Activated CD4-positive, alpha-beta T cell treated with anti-CD3 and anti-CD28 coated beads for 48 hours (primary cell): ENCODE results near the gene ANGEL1.

Experiments used
- DNase-seq: peaks from one replicate; pipeline ENCODE4 v3.0.0-alpha.2; 2020

ANGEL1 gene

GRCh38 chr14:76763096-76764041, 49.3 kb downstream of the ANGEL1 start:
- DNase-seq: no peak

GRCh38 chr14:76762411-76763095, 50.1 kb downstream of the ANGEL1 start:
- no peak for DNase-seq

- DNase-seq: no peak
These were observed 50.7 kb downstream of the ANGEL1 start for GRCh38 chr14:76761960-76762410.

GRCh38 chr14:76761136-76761959, 51.3 kb downstream of the ANGEL1 start, which contains the start of gene VASH1:
VASH1 (plus strand) TSS chr14:76761468; CDS start chr14:76762822, 1,354 bp downstream.
- DNase-seq: peak; percentile 68

GRCh38 chr14:76760331-76761135, 52.1 kb downstream of the ANGEL1 start:
- no peak for DNase-seq

- DNase-seq: no peak
These were observed 53.1 kb downstream of the ANGEL1 start for GRCh38 chr14:76759589-76759988.

- DNase-seq: no peak
These were observed 56.3 kb downstream of the ANGEL1 start for GRCh38 chr14:76756371-76756750.

GRCh38 chr14:76755610-76756370, 56.9 kb downstream of the ANGEL1 start:
- no peak for DNase-seq

GRCh38 chr14:76754586-76754985, 58.1 kb downstream of the ANGEL1 start:
- no peak for DNase-seq

GRCh38 chr14:76753541-76754198, 59.0 kb downstream of the ANGEL1 start:
- DNase-seq: no peak

GRCh38 chr14:76752744-76753143, 59.9 kb downstream of the ANGEL1 start:
- no peak for DNase-seq

- DNase-seq: no peak
These were observed 69.7 kb downstream of the ANGEL1 start for GRCh38 chr14:76742966-76743365.

- no peak for DNase-seq
These were observed 70.5 kb downstream of the ANGEL1 start for GRCh38 chr14:76742185-76742584.

- no peak for DNase-seq
These were observed 71.6 kb downstream of the ANGEL1 start for GRCh38 chr14:76741074-76741473.
